Measurements from ENCODE around the gene DYNAP. TPM values are rescaled to one million over a fixed set of nuclear protein-coding genes. Genes with fewer than 3 reads are reported as not detected.
A peak's percentile ranks its signal among the peaks of the same experiment; 100 is the strongest.

DYNAP gene
- total and polyA plus RNA-seq, 10 of the 15 experiments (the other 5 are each of a cell fraction or from before 2014, with no cell fraction given), result not detected

- TF ChIP-seq TCF7 (IDR thresholded peaks at IDR 0.05; ENCODE audit: borderline replicate concordance) (no peak), SRF (IDR thresholded peaks at IDR 0.05; ENCODE audit: low read depth in 2 of 2, low read length in 2 of 2) (no peak)
These were observed 22.1 kb downstream of the DYNAP start (continued) for GRCh38 chr18:54613174-54613573.

- in situ Hi-C loops (cut with MboI), result no loop called here
- Histone ChIP-seq H3K79me2 (ENCODE audit: control insufficient read depth, insufficient read depth, low read length) (no peaks in the 10 kb centered on the region), H3K4me2 (ENCODE audit: control insufficient read depth, insufficient read depth) (no peak overlapping the region), H3K4me1 (ENCODE audit: control insufficient read depth, insufficient read depth, low read length) (no peaks in the 10 kb centered on the region), H2AFZ (ENCODE audit: control insufficient read depth, low read depth, low read length) (no peak overlapping the region), H3K27me3 (replicated peaks in 1 of 2; ENCODE audit: control insufficient read depth in 2 of 2, insufficient read depth in 2 of 2, low read length in 1 of 2) (no peaks in the 10 kb centered on the region), H3K27ac (ENCODE audit: control insufficient read depth, insufficient read depth) (no peak overlapping the region), H3K36me3 (ENCODE audit: control insufficient read depth in 2 of 2, insufficient read depth in 2 of 2, low read length in 1 of 2) (no peaks in the 10 kb centered on the region), H4K20me1 (ENCODE audit: control insufficient read depth, insufficient read depth) (no peaks in the 10 kb centered on the region), H3K4me3 (no peak overlapping the region), H3K9ac (ENCODE audit: control insufficient read depth, insufficient read depth, low read length) (no peak overlapping the region), H3K9me3 (replicated peaks; ENCODE audit: control insufficient read depth, insufficient read depth, low read length) (no peaks in the 10 kb centered on the region)
- intact Hi-C loops (cut with micrococcal nuclease; ENCODE audit: unreplicated experiment), result no loop called here
- TF ChIP-seq BCLAF1 (IDR thresholded peaks at IDR 0.05), result no peak
- no peak for TF ChIP-seq ZSCAN29 (IDR thresholded peaks at IDR 0.05)
- no peak for TF ChIP-seq NR2F1 (conservative IDR thresholded peaks at IDR 0.05)
- TF ChIP-seq SUZ12 (IDR thresholded peaks at IDR 0.05; ENCODE audit: unreplicated experiment), result no peak
- peak; percentile 68 for TF ChIP-seq RUNX3 (IDR thresholded peaks at IDR 0.05; ENCODE audit: low read length)
- TF ChIP-seq TCF3 (IDR thresholded peaks at IDR 0.05; ENCODE audit: borderline replicate concordance, insufficient read depth, low read depth, low read length), result no peak
- no peak for TF ChIP-seq SREBF2 (IDR thresholded peaks at IDR 0.05; ENCODE audit: low read length)
- no peak for TF ChIP-seq ZNF217 (IDR thresholded peaks at IDR 0.05)
- TF ChIP-seq RBBP5 (conservative IDR thresholded peaks at IDR 0.05), result no peak
- TF ChIP-seq SPI1 (IDR thresholded peaks at IDR 0.05; ENCODE audit: borderline replicate concordance, insufficient read depth, low read depth, low read length), result no peak
- TF ChIP-seq CREB1 (IDR thresholded peaks at IDR 0.05; ENCODE audit: low read depth), result peak; percentile 63
- CTCF ChIA-PET, result no interaction called here
- RAD21 ChIA-PET (ENCODE audit: unreplicated experiment), result no interaction called here
- DNase-seq (ENCODE audit: low read depth, low spot score) (no peak), FAIRE-seq (peak; percentile 49), ATAC-seq (peak; percentile 46; the same call in 1 of the 3 replicates)
- BruUV-seq (replicated peaks), result no TSS peak
- POLR2A ChIA-PET, result no interaction called here
- SMC1A ChIA-PET (ENCODE audit: uncharacterized antibody, unreplicated experiment), result no interaction called here
- 2% methylated on average over 3 of the region's 3 CpGs for WGBS (ENCODE audit: insufficient coverage, insufficient replicate concordance, low lambda C conversion rate, missing lambda C conversion rate)
These were observed 25.3 kb downstream of the DYNAP start for GRCh38 chr18:54616220-54616848.
